HEK293T (cell line): ENCODE results near the gene CCDC80.

Experiments
- CTCF ChIA-PET: fragments of 350-600 bp; formaldehyde crosslinking; extraction: SDS; loops from one replicate; lab custom pipeline; 2021; ENCODE audit warnings: antibody characterized with exemption, inconsistent platforms; lab: Yijun Ruan, JAX
- POLR2A ChIA-PET: fragments of 350-600 bp; formaldehyde crosslinking; extraction: SDS; loops from one replicate; lab custom pipeline; 2020; ENCODE audit warnings: antibody characterized with exemption, inconsistent platforms; lab: Yijun Ruan, JAX
- DNase-seq: peaks from one replicate; pipeline ENCODE4 v3.0.0; 2012; ENCODE audit warnings: mixed read lengths; ENCODE audit errors: extremely low spot score
- ARNT ChIP-seq: fragments of 450-650 bp; IDR thresholded peaks from 2 replicates; pipeline ENCODE4 v1.6.1; 2017; ENCODE audit warnings: mild to moderate bottlenecking
- BHLHE40 ChIP-seq: fragments of 450-650 bp; IDR thresholded peaks from 2 replicates; pipeline ENCODE4 v1.6.1; 2016; ENCODE audit warnings: mild to moderate bottlenecking, moderate library complexity, borderline replicate concordance
- CTBP1 ChIP-seq: fragments of 450-650 bp; IDR thresholded peaks from 2 replicates; pipeline ENCODE4 v1.6.1; 2016; ENCODE audit warnings: borderline replicate concordance
- ELF4 ChIP-seq: fragments of 450-650 bp; IDR thresholded peaks from 2 replicates; pipeline ENCODE4 v1.6.1; 2017; ENCODE audit warnings: antibody characterized with exemption
- FOXA1 ChIP-seq: fragments of 450-650 bp; IDR thresholded peaks from 2 replicates; pipeline ENCODE4 v1.6.1; 2016; ENCODE audit warnings: mild to moderate bottlenecking
- FOXK2 ChIP-seq: fragments of 450-650 bp; IDR thresholded peaks from 2 replicates; pipeline ENCODE4 v1.6.1; 2016; ENCODE audit warnings: mild to moderate bottlenecking
- FOXM1 ChIP-seq: fragments of 450-650 bp; IDR thresholded peaks from 2 replicates; pipeline ENCODE4 v1.6.1; 2017; ENCODE audit warnings: mild to moderate bottlenecking, borderline replicate concordance
- HDGF ChIP-seq: fragments of 450-650 bp; IDR thresholded peaks from 2 replicates; pipeline ENCODE4 v1.6.1; 2017; ENCODE audit warnings: antibody characterized with exemption, borderline replicate concordance
- L3MBTL2 ChIP-seq: fragments of 450-650 bp; conservative IDR thresholded peaks from 2 replicates; pipeline ENCODE4 v1.6.1; 2016; ENCODE audit warnings: mild to moderate bottlenecking
- LEF1 ChIP-seq: fragments of 450-650 bp; IDR thresholded peaks from 2 replicates; pipeline ENCODE4 v1.6.1; 2017; ENCODE audit warnings: mild to moderate bottlenecking, borderline replicate concordance
- NFRKB ChIP-seq: fragments of 450-650 bp; IDR thresholded peaks from 2 replicates; pipeline ENCODE4 v1.6.1; 2016; ENCODE audit warnings: mild to moderate bottlenecking, moderate library complexity
- SP1 ChIP-seq: fragments of 450-650 bp; IDR thresholded peaks from 2 replicates; pipeline ENCODE4 v1.6.1; 2017
- SUZ12 ChIP-seq: fragments of 450-650 bp; IDR thresholded peaks from 2 replicates; pipeline ENCODE4 v1.6.1; 2016; ENCODE audit warnings: mild to moderate bottlenecking
- TARDBP ChIP-seq: fragments of 450-650 bp; IDR thresholded peaks from 2 replicates; pipeline ENCODE4 v1.6.1; 2016
- ZNF384 ChIP-seq: fragments of 450-650 bp; IDR thresholded peaks from 2 replicates; pipeline ENCODE4 v1.6.1; 2016
- TF ChIP-seq, protein P1 (sequence below): fragments of 450-650 bp; IDR thresholded peaks from 2 replicates; pipeline ENCODE4 v1.6.1; 2016

CCDC80 gene

DNA sequence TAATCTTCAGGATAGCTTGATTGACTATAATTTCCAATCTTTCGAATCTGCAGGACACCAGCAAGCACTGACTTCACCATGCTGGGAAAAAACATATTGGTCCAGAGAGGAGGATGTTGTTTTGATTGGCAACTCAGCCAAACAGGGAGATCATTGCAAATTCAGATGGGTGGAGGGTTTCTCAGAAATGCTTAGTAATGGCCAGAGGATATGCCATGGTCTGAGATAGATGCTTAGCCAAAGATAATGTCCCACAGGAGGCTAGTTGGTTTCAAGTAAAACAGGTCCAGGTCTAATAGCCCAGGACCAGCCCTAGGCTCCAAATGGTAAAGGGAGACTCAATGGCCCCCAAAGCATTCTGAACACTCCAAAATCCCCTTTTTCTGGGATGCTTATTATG, 46.7 kb upstream of the CCDC80 start:
- POLR2A ChIA-PET, result no interaction called here
- CTCF ChIA-PET, result interaction anchor here (1.0 kb wide), 1 partner anchor 8 kb away, joined by 3 read pairs; no protein-coding TSS in a partner anchor
- TF ChIP-seq FOXM1 (no peak), FOXA1 (no peak), L3MBTL2 (no peak), CTBP1 (no peak), BHLHE40 (no peak), TARDBP (no peak), ELF4 (no peak), ARNT (no peak), NFRKB (no peak), SP1 (no peak), FOXK2 (no peak), ZNF384 (no peak), SUZ12 (no peak), LEF1 (no peak), HDGF (no peak)
- TF ChIP-seq, protein P1, sequence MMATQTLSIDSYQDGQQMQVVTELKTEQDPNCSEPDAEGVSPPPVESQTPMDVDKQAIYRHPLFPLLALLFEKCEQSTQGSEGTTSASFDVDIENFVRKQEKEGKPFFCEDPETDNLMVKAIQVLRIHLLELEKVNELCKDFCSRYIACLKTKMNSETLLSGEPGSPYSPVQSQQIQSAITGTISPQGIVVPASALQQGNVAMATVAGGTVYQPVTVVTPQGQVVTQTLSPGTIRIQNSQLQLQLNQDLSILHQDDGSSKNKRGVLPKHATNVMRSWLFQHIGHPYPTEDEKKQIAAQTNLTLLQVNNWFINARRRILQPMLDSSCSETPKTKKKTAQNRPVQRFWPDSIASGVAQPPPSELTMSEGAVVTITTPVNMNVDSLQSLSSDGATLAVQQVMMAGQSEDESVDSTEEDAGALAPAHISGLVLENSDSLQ, result no peak
- DNase-seq, result no peak

DNA sequence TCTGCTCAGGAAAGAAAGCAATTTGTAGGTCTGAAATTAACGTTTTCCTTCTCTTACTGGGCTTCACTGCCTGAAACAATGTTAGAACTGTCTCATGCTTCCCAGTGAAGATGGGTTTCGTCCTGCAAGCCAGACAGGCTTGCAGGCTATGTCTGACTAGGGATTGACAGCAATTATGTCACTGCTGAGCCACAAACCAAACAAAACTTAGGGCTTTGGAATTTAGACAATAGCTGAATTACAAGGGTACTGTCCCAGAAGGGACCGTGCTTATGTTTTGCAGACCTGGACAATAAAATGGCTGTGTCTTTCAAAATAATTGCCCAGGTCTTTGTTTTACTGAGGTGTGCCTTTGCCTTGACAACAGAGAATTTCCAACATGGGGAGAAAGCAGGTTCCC, 46.3 kb upstream of the CCDC80 start:
- ChIA-PET POLR2A (no interaction called here), CTCF (no interaction called here)
- no peak for TF ChIP-seq SP1
- no peak for TF ChIP-seq FOXK2
- TF ChIP-seq FOXM1, result no peak
- TF ChIP-seq, protein P1, result no peak
- TF ChIP-seq HDGF, result no peak
- TF ChIP-seq NFRKB, result no peak
- no peak for TF ChIP-seq ARNT
- TF ChIP-seq ZNF384, result no peak
- no peak for TF ChIP-seq TARDBP
- TF ChIP-seq CTBP1, result no peak
- TF ChIP-seq SUZ12, result no peak
- no peak for TF ChIP-seq L3MBTL2
- no peak for TF ChIP-seq BHLHE40
- no peak for TF ChIP-seq FOXA1
- TF ChIP-seq ELF4, result no peak
- no peak for TF ChIP-seq LEF1
- DNase-seq, result no peak

GRCh38 chr3:112685956-112686799, 45.2 kb upstream of the CCDC80 start:
- CTCF ChIA-PET, result interaction anchor here (0.7 to 0.9 kb wide), 2 partner anchors 36 to 44 kb away, joined by 3 read pairs; no protein-coding TSS in a partner anchor
- no peak for TF ChIP-seq SP1
- TF ChIP-seq TARDBP, result no peak
- TF ChIP-seq BHLHE40, result no peak
- no peak for TF ChIP-seq ZNF384
- TF ChIP-seq, protein P1, result no peak
- POLR2A ChIA-PET, result no interaction called here
- DNase-seq, result no peak

- CTCF ChIA-PET, result interaction anchor here (0.7 to 0.9 kb wide), 2 partner anchors 35 to 44 kb away, joined by 3 read pairs; no protein-coding TSS in a partner anchor
- no peak for DNase-seq
- POLR2A ChIA-PET, result no interaction called here
- no peak for TF ChIP-seq FOXM1
Observed at GRCh38 chr3:112685420-112685819, 44.5 kb upstream of the CCDC80 start.

DNA sequence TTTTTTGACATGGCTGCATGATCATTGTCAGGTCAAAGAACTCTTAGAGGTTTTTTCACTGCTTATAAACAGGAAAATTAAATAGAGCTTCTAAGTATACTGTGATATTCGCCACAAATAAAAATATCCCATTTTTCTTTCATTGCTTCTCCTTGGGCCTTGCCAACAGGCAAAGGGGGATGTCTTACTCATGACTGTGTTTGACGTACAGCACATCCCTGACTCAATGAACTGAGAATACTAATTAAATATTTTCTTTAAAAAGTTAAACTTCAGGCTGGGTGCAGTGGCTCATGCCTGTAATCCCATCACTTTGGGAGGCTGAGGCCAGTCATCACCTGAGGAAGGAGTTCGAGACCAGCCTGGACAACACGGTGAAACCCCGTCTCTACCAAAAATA, 41.4 kb upstream of the CCDC80 start:
- no peak for TF ChIP-seq ZNF384
- no peak for TF ChIP-seq FOXK2
- no peak for TF ChIP-seq FOXA1
- no peak for TF ChIP-seq SP1
- TF ChIP-seq HDGF, result no peak
- TF ChIP-seq CTBP1, result no peak
- no peak for TF ChIP-seq LEF1
- no peak for TF ChIP-seq NFRKB
- no peak for TF ChIP-seq BHLHE40
- no peak for TF ChIP-seq SUZ12
- TF ChIP-seq FOXM1, result no peak
- no peak for TF ChIP-seq L3MBTL2
- DNase-seq, result no peak
- CTCF ChIA-PET, result interaction anchor here (1.5 kb wide), 1 partner anchor 52 kb away, joined by 9 read pairs; no protein-coding TSS in a partner anchor
- POLR2A ChIA-PET, result no interaction called here

GRCh38 chr3:112681822-112682325, 40.9 kb upstream of the CCDC80 start:
- no peak for TF ChIP-seq FOXM1
- TF ChIP-seq CTBP1, result no peak
- no peak for TF ChIP-seq NFRKB
- no peak for TF ChIP-seq HDGF
- TF ChIP-seq FOXK2, result no peak
- no peak for TF ChIP-seq LEF1
- TF ChIP-seq ELF4, result no peak
- TF ChIP-seq, protein P1, result no peak
- no peak for TF ChIP-seq TARDBP
- TF ChIP-seq ARNT, result no peak
- TF ChIP-seq FOXA1, result no peak
- CTCF ChIA-PET, result interaction anchor here (1.5 kb wide), 1 partner anchor 53 kb away, joined by 9 read pairs; no protein-coding TSS in a partner anchor
- no peak for DNase-seq
- POLR2A ChIA-PET, result no interaction called here
